ENCODE data around the gene EDC4. TPM values are rescaled to one million over a fixed set of nuclear protein-coding genes. Genes with fewer than 3 reads are reported as not detected.

EDC4 gene
- total RNA-seq, 2 experiments from 2014 or later, result 86.6 to 89.6 TPM

DNA sequence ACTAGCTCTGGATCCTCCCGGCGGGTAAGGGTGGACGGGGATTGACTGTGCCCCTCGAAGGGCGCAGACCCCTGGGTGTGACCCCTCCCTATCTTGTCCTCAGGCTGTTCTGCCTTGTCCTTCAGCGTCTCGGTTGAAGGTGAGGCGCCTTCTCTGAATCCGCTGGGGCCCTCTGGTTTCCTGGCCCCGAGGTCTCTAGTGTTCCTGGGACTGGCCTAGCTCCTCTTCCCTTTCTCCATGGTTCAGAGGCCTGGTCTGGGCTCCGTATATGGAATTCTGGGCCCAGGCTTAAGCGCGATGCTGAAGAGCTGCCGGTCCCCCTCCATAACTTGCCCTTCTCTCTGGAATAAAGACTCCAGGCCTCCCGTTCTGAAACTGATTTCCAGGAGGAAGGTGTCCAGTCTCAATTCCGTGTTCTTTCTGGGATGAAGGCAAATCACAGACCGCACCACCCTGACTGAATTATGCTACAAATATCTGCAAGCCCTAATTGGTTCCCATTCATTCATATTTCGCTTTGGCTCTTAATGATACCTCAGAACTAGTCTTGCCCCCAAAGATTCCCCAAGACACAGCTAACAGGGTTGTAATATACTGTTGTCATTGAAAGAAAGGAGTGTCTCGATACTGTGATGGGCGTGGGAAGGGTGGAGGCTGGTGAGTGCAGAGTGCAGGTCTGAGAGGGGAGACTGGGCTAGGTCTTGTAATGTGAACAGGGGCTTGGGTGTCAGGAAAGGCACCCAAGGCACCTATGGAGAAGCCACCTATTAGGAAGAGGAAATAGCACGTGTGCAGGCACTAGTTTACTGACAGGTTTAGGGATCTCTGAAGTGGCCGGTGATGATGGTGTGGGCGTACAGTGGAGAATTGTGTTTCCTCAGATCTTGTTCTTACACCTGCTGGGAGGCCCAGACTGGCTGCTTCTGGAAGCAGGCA, 851 bp downstream of the EDC4 start:
- TF ChIP-seq, protein P1, sequence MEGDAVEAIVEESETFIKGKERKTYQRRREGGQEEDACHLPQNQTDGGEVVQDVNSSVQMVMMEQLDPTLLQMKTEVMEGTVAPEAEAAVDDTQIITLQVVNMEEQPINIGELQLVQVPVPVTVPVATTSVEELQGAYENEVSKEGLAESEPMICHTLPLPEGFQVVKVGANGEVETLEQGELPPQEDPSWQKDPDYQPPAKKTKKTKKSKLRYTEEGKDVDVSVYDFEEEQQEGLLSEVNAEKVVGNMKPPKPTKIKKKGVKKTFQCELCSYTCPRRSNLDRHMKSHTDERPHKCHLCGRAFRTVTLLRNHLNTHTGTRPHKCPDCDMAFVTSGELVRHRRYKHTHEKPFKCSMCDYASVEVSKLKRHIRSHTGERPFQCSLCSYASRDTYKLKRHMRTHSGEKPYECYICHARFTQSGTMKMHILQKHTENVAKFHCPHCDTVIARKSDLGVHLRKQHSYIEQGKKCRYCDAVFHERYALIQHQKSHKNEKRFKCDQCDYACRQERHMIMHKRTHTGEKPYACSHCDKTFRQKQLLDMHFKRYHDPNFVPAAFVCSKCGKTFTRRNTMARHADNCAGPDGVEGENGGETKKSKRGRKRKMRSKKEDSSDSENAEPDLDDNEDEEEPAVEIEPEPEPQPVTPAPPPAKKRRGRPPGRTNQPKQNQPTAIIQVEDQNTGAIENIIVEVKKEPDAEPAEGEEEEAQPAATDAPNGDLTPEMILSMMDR (conservative IDR thresholded peaks at IDR 0.05; ENCODE audit: low read length), result no peak
- no peak for TF ChIP-seq EZH2phosphoT487 (IDR thresholded peaks at IDR 0.05; ENCODE audit: borderline replicate concordance, low read depth, low read length)
- no peaks in the 10 kb centered on the region for H3K9me3 ChIP-seq (ENCODE audit: low read length)
- TSS peak; percentile 12 for BruUV-seq (replicated peaks)
- intact Hi-C loops (cut with micrococcal nuclease; ENCODE audit: unreplicated experiment), result no loop called here
- H3K4me1 ChIP-seq (ENCODE audit: insufficient read depth, low read length, poor library complexity, severe bottlenecking), result peaks cover 23% of the 10 kb centered on the region
- peak overlapping the region; percentile 66; the same call in 1 of the 2 replicates for H2AFZ ChIP-seq (ENCODE audit: low read length)
- peak; percentile 20 for DNase-seq (ENCODE audit: low spot score)
- peak overlapping the region; percentile 95 for H3K4me3 ChIP-seq (ENCODE audit: low read depth, low read length, poor library complexity, severe bottlenecking)
- H3K36me3 ChIP-seq (ENCODE audit: insufficient read depth, low read length), result peaks cover 68% of the 10 kb centered on the region
- H3K4me2 ChIP-seq (ENCODE audit: low read length), result peak overlapping the region; percentile 83
- H3K27ac ChIP-seq (ENCODE audit: low read depth, low read length, poor library complexity, severe bottlenecking), result peak overlapping the region; percentile 48
- no peaks in the 10 kb centered on the region for H3K9me2 ChIP-seq (ENCODE audit: insufficient read depth, low read length)
- POLR2A ChIA-PET, result interaction anchor here (0.6 to 1.2 kb wide), 4 partner anchors 11 to 138 kb away, joined by 3 to 4 read pairs (median 4); no protein-coding TSS in a partner anchor
- CTCF ChIA-PET (ENCODE audit: unreplicated experiment), result interaction anchor here (0.6 to 1.3 kb wide), 2 partner anchors 26 to 30 kb away, joined by 3 read pairs; no protein-coding TSS in a partner anchor
- no peaks in the 10 kb centered on the region for H4K20me1 ChIP-seq (ENCODE audit: insufficient read depth, low read length)
- H3K79me2 ChIP-seq (ENCODE audit: insufficient read depth, low read depth, low read length), result peaks cover 29% of the 10 kb centered on the region

DNA sequence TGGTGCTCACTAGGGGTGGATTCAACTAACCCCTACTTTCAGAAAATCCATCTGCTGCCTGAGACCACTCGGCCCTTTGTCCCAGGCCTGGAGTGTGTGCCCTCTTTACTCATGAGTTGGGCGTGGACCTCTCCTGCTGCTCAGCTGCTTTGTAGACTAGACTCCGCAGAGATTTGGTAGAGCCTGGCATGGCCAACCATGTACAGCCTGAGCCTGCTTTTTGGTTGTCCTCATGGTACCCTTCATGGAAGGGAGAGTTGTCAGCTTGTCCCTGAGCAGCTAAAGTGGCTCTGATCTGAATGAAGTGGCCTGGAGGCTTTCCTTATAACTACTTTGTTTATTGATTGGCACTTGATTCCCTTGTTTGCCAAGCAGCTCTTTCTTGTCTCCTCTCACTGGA, 1.5 kb downstream of the EDC4 start:
- Histone ChIP-seq H4K20me1 (ENCODE audit: insufficient read depth, low read length) (no peaks in the 10 kb centered on the region), H3K27ac (ENCODE audit: low read depth, low read length, poor library complexity, severe bottlenecking) (no peak overlapping the region), H3K4me1 (ENCODE audit: insufficient read depth, low read length, poor library complexity, severe bottlenecking) (peaks cover 23% of the 10 kb centered on the region), H3K79me2 (ENCODE audit: insufficient read depth, low read depth, low read length) (peaks cover 29% of the 10 kb centered on the region), H3K4me2 (ENCODE audit: low read length) (peak overlapping the region; percentile 83), H3K36me3 (ENCODE audit: insufficient read depth, low read length) (peaks cover 69% of the 10 kb centered on the region), H2AFZ (ENCODE audit: low read length) (no peak overlapping the region), H3K4me3 (ENCODE audit: low read depth, low read length, poor library complexity, severe bottlenecking) (peak overlapping the region; percentile 95), H3K9me3 (ENCODE audit: low read length) (no peaks in the 10 kb centered on the region), H3K9me2 (ENCODE audit: insufficient read depth, low read length) (no peaks in the 10 kb centered on the region)
- TF ChIP-seq EZH2phosphoT487 (IDR thresholded peaks at IDR 0.05; ENCODE audit: borderline replicate concordance, low read depth, low read length), result no peak
- TF ChIP-seq, protein P1 (conservative IDR thresholded peaks at IDR 0.05; ENCODE audit: low read length), result no peak
- POLR2A ChIA-PET, result interaction anchor here (1.2 kb wide), 2 partner anchors 26 to 29 kb away, joined by 3 to 4 read pairs; no protein-coding TSS in a partner anchor
- intact Hi-C loops (cut with micrococcal nuclease; ENCODE audit: unreplicated experiment), result no loop called here
- no TSS peak for BruUV-seq (replicated peaks)
- CTCF ChIA-PET (ENCODE audit: unreplicated experiment), result interaction anchor here (0.6 to 1.3 kb wide), 2 partner anchors 29 to 31 kb away, joined by 3 read pairs; no protein-coding TSS in a partner anchor
- DNase-seq (ENCODE audit: low spot score), result no peak

Measured in OCI-LY7 (cell line).